Heart left ventricle (tissue), 13 donors: ENCODE measurements around the gene CADM3.

Experiments used
- POLR2A ChIP-seq, 2 donors: fragments of 450-650 bp; IDR thresholded peaks; one replicate each; pipeline ENCODE4 v1.6.1; 2017; ENCODE audit warnings: antibody characterized with exemption in 2 of 2, mild to moderate bottlenecking in 2 of 2, moderate library complexity in 2 of 2
- TF ChIP-seq, protein P1 (sequence below), 12 donors: fragments of 200-600 bp; sonication (generic) in 4 of 12; IDR thresholded peaks; one replicate each; pipeline versions ENCODE4 v1.5.0 to v1.8.0; 2018 to 2022; ENCODE audit warnings: antibody characterized with exemption in 12 of 12, mild to moderate bottlenecking in 5 of 12
- donor health status: ischemic (EF 13 %, LVEDD 7.1; RV severe dilation, severe dysfunction).
- donor health status: DM: no; HTN: yes; CAD: no.
- donor health status: DM: no; HTN: no; CAD: no.
- donor health status: ischemic (EF 25% LVEDD 6.9; RV normal size, moderate dysfunction).
- donor health status: ischemic (EF 25% LVEDD 5.7; RV mildly dilated, moderate dysfunction).
- donor health status: ischemic (EF 35%, LVEDD 5.7; RV mildly dilated, moderate dysfunction).
- donor health status: nonischemic (EF 11% LVEDD 7.7; RV severe dilation, severe dysfunction).
- donor health status: DM: yes; HTN: yes; CAD: no.
- donor health status: PGD.
- donor health status: ischemic (EF 29% LVEDD 5.4; RV normal size, mild dysfunction).
- donor health status: nonischemic (EF 23%, LVEDD 6.1; RV moderate dilation, normal function).

GRCh38 chr1:159180516-159180915 lies 9.1 kb downstream of the CADM3 start:
- TF ChIP-seq POLR2A (IDR thresholded peaks at IDR 0.05): no peak
- TF ChIP-seq, protein P1, sequence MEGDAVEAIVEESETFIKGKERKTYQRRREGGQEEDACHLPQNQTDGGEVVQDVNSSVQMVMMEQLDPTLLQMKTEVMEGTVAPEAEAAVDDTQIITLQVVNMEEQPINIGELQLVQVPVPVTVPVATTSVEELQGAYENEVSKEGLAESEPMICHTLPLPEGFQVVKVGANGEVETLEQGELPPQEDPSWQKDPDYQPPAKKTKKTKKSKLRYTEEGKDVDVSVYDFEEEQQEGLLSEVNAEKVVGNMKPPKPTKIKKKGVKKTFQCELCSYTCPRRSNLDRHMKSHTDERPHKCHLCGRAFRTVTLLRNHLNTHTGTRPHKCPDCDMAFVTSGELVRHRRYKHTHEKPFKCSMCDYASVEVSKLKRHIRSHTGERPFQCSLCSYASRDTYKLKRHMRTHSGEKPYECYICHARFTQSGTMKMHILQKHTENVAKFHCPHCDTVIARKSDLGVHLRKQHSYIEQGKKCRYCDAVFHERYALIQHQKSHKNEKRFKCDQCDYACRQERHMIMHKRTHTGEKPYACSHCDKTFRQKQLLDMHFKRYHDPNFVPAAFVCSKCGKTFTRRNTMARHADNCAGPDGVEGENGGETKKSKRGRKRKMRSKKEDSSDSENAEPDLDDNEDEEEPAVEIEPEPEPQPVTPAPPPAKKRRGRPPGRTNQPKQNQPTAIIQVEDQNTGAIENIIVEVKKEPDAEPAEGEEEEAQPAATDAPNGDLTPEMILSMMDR (IDR thresholded peaks at IDR 0.05): no peak
